ENCODE results near the gene PCDHGA5. TPM values are rescaled to one million over a fixed set of nuclear protein-coding genes. Genes with fewer than 3 reads are reported as not detected.
A peak's percentile ranks its signal among the peaks of the same experiment; 100 is the strongest.
"Not testable (repeated sequence)": the region's sequence is repeated elsewhere in the genome, so short reads cannot be mapped to it uniquely, and the experiment has no call there.

Gene PCDHGA5
- total RNA-seq, 1 donor from 2014 or later, result 1.3 TPM

DNA sequence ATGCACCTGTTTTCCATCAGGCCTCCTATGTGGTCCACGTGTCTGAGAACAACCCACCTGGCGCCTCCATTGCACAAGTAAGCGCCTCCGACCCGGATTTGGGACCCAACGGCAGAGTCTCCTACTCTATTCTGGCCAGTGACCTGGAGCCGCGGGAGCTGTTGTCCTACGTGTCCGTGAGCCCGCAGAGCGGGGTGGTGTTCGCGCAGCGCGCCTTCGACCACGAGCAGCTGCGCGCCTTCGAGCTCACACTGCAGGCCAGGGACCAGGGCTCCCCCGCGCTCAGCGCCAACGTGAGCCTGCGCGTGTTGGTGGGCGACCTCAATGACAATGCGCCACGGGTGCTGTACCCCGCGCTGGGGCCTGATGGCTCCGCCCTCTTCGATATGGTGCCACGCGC is 12.4 kb upstream of the PCDHGA5 start:
- DNase-seq (ENCODE audit: low read depth), result no peak

DNA sequence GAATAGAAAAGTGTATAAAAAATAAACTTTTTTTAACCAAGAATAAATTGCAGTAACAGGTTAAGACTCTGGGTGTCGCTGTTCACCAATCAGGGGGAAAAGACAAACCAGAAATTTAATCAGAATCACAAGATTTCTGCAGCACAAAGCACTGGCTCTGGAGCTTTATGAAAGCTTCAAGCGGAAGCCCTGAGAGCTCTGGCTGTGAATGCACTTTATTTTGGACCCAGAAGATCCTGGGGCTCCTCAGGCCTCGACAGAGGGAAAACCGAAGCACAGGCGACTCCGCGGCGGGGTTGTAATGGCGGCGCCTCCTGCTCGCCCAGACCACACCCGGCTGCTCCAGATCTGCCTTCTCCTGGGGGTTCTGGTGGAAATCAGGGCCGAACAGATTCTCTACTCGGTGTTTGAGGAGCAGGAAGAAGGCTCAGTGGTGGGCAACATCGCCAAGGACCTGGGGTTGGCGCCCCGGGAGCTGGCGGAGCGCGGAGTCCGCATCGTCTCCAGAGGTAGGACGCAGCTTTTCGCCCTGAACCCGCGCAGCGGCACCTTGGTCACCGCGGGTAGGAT is 9.0 kb upstream of the PCDHGA5 start, which contains the start of gene PCDHGA4:
TSS of gene PCDHGA4 (plus strand) at position 122 of the 570 bp plus-strand sequence. CDS start at position 209, 87 bp downstream.
- DNase-seq (ENCODE audit: low read depth), result no peak

DNA sequence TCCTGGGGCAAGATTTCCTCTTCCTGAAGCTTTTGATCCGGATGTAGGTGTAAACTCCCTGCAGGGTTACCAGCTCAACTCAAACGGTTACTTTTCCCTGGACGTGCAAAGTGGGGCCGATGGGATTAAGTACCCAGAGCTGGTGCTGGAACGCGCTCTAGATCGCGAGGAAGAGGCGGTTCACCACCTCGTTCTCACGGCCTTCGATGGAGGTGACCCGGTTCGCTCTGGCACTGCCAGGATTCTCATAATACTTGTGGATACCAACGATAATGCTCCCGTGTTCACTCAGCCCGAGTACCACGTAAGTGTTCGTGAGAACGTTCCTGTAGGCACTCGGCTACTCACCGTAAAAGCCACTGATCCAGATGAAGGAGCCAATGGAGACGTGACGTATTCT is 8.3 kb upstream of the PCDHGA5 start:
- no peak for DNase-seq (ENCODE audit: low read depth)

DNA sequence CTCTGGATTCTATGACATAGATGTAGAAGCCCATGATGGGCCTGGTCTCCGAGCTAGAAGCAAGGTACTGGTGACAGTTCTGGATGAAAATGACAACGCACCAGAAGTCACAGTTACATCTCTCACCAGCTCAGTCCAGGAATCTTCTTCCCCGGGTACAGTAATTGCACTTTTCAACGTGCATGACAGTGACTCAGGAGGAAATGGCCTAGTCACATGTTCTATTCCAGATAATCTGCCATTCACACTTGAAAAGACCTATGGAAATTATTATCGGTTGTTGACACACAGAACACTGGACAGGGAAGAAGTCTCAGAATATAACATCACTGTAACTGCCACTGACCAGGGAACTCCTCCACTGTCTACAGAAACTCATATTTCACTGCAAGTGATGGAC is 7.8 kb upstream of the PCDHGA5 start:
- no peak for DNase-seq (ENCODE audit: low read depth)

DNA sequence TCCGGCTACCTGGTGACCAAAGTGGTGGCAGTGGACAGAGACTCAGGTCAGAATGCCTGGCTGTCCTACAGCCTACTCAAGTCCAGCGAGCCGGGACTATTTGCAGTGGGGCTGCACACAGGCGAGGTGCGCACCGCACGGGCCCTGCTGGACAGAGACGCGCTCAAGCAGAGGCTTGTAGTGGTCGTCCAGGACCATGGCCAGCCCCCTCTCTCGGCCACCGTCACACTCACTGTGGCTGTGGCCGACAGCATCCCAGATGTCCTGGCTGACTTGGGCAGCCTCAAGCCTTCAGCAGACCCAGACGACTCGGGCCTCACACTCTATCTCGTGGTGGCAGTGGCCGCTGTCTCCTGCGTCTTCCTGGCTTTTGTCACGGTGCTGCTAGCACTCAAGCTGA is 7.0 kb upstream of the PCDHGA5 start:
- DNase-seq (ENCODE audit: low read depth), result no peak

DNA sequence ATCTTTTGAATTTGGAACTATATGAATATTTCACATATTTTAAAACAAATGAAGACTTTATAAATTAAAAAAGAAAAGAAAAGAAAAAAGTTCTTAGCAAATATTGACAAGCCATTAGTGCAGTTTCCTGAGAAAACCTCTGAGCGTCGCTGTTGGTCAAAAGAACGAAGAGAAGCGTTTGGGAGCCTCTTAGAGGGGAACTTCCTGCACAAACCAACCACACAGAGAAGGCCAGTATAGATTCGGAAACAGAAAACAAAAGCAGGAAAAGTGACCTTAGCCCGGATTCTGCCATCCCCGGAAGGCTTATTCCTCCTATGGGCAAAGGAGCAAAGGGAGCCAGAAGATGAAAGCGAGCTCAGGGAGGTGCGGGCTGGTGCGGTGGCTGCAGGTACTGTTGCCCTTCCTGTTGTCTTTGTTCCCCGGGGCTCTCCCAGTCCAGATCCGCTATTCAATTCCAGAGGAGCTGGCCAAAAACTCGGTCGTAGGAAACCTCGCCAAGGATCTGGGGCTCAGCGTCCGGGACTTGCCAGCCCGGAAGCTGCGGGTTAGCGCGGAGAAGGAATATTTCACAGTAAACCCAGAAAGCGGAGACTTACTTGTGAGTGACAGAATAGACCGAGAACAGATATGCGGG is 4.1 kb upstream of the PCDHGA5 start, which contains the start of gene PCDHGB2:
TSS of gene PCDHGB2 (plus strand) at position 205 of the 637 bp plus-strand sequence. CDS start at position 347, 142 bp downstream.
- peak; percentile 16 for DNase-seq (ENCODE audit: low read depth)

DNA sequence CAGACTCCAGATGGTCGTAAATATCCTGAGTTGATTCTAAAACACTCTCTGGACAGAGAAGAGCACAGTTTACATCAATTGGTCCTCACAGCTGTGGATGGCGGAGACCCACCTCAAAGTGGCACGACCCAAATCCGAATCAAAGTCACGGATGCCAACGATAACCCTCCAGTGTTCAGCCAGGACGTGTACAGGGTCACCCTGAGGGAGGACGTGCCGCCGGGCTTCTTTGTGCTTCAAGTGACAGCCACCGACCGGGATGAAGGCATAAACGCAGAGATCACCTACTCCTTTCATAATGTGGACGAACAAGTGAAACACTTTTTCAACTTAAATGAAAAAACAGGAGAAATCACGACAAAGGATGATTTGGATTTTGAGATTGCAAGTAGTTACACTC is 3.3 kb upstream of the PCDHGA5 start:
- no peak for DNase-seq (ENCODE audit: low read depth)

DNA sequence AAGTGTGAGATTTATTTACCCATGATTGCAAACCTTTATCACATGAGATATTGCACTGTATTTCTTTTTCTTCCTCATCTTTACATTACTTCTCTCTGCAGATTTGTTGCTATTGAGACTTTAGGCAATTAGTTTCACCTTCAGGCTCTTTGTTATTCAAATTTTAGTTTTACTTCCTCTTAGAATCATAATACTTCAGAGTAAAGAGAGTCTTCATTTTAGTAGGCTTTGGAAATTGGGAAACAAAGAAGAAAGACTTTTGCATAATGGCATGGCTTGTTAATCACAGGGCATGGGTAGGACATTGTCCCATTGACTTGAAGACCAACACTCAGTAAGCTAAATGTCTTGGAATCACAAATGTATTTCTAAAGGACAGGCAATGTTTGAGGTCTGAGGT is 1.2 kb upstream of the PCDHGA5 start:
- DNase-seq (ENCODE audit: low read depth), result no peak

DNA sequence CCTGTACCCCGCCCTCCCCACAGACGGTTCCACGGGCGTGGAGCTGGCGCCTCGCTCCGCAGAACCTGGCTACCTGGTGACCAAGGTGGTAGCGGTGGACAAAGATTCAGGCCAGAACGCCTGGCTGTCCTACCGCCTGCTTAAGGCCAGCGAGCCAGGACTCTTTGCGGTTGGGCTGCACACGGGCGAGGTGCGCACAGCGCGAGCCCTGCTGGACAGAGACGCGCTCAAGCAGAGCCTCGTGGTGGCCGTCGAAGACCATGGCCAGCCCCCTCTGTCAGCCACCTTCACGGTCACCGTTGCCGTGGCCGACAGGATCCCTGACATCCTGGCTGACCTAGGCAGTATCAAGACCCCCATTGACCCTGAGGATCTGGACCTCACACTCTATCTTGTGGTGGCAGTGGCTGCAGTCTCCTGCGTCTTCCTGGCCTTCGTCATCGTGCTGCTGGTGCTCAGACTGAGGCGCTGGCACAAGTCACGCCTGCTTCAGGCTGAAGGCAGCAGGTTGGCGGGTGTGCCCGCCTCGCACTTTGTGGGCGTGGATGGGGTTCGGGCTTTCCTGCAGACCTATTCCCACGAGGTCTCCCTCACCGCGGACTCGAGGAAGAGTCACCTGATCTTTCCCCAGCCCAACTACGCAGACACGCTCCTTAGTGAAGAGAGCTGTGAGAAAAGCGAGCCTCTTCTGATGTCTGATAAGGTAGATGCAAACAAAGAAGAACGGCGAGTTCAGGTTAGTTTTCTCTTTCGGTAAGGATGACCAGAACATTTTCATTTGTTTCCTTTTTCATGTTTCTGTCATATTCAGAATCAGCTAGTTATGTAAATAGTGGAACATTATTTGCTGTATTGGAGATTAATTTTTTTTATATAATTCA is 2.3 kb downstream of the PCDHGA5 start:
- DNase-seq (ENCODE audit: low read depth), result no peak

DNA sequence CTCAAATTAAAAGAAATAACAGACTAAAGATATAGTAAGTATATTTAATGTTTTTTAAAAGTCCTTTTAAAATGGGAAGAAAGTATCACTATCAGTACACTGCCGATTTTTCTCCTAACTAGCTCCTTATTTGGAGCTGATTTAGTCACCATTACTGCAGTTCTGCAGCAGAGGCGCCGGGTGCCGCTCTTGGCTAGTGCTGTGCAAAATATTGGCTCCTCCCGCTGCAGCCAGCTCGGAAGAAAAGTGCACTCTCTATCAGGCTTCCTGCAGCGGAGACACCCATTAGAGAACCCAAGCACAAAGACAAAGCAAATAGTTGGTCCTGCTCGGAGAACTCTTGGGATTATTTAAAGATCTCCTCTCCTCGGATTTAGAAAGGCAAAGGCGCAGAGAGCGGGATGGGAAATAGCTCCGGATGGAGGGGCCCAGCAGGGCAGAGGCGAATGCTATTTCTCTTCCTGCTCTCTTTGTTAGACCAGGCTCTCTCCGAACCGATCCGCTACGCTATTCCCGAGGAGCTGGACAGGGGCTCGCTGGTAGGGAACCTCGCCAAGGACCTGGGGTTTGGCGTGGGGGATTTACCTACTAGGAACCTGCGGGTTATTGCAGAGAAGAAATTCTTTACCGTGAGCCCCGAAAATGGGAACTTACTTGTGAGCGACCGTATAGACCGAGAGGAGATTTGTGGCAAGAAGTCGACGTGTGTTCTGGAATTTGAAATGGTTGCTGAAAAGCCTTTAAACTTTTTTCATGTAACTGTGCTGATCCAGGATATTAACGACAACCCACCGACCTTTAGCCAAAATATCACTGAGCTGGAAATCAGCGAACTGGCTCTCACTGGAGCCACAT is 6.3 kb downstream of the PCDHGA5 start, which contains the start of gene PCDHGB3:
TSS of gene PCDHGB3 (plus strand) at position 249 of the 855 bp plus-strand sequence. CDS start at position 402, 153 bp downstream.
- peak; percentile 7 for DNase-seq (ENCODE audit: low read depth)

DNA sequence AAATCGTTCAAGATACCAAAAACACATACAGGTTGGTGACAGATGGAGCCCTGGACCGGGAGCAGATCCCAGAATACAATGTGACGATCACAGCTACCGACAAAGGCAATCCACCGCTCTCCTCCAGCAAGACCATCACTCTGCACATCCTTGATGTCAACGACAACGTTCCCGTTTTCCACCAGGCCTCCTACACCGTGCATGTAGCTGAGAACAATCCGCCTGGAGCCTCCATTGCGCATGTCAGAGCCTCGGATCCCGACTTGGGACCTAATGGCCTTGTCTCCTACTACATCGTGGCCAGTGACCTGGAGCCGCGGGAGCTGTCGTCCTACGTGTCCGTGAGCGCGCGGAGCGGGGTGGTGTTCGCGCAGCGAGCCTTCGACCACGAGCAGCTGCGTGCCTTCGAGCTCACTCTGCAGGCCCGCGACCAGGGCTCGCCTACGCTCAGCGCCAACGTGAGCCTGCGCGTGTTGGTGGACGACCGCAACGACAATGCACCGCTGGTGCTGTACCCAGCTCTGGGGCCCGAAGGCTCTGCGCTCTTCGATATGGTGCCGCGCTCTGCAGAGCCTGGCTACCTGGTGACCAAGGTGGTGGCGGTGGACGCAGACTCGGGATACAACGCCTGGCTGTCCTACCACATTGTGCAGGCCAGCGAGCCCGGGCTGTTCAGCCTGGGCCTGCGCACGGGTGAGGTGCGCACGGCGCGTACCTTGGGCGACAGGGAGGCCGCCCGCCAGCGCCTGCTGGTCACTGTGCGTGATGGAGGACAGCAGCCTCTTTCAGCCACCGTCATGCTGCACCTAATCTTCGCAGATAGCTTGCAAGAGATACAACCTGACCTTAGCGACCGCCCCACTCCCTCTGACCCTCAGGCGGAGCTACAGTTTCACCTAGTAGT is 7.9 kb downstream of the PCDHGA5 start:
- DNase-seq (ENCODE audit: low read depth), result no peak

DNA sequence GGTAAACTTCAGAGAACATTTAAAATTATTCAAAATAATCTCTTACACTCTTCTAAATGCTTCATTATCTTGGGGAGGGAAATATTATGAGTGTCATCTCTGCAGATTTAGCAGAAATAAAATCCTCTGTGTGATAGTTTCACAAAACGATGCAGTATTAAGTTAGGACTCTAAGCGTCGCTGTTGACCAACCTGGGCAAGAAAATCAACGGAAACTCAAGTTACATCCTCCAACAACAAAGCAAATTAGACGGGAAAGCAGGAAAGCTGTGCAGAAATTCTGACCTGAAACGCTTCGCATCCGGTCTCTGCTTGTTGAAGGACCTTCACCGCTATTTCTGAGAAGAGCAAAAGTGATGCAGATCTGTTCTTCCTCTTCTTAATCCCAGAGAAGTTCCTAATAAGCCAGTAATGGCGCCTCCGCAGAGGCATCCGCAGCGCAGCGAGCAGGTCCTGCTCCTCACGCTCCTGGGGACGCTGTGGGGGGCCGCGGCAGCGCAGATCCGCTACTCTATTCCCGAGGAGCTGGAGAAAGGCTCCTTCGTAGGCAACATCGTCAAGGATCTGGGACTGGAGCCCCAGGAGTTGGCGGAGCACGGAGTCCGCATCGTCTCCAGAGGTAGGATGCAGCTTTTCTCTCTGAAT is 9.8 kb downstream of the PCDHGA5 start, which contains the start of gene PCDHGA6:
TSS of gene PCDHGA6 (plus strand) at position 219 of the 645 bp plus-strand sequence. CDS start at position 412, 193 bp downstream.
- peak; percentile 15 for DNase-seq (ENCODE audit: low read depth)

DNA sequence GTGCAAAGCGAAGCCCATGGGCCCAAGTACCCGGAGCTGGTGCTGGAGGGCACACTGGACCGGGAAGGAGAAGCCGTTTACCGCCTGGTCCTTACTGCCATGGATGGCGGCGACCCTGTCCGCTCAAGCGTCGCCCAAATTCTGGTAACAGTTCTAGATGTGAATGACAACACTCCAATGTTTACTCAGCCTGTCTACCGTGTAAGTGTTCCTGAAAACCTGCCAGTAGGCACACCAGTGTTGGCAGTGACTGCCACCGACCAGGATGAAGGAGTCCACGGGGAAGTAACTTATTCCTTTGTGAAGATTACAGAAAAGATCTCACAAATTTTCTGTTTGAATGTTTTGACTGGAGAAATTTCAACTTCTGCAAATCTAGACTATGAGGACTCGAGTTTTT is 10.7 kb downstream of the PCDHGA5 start:
- DNase-seq (ENCODE audit: low read depth), result no peak

DNA sequence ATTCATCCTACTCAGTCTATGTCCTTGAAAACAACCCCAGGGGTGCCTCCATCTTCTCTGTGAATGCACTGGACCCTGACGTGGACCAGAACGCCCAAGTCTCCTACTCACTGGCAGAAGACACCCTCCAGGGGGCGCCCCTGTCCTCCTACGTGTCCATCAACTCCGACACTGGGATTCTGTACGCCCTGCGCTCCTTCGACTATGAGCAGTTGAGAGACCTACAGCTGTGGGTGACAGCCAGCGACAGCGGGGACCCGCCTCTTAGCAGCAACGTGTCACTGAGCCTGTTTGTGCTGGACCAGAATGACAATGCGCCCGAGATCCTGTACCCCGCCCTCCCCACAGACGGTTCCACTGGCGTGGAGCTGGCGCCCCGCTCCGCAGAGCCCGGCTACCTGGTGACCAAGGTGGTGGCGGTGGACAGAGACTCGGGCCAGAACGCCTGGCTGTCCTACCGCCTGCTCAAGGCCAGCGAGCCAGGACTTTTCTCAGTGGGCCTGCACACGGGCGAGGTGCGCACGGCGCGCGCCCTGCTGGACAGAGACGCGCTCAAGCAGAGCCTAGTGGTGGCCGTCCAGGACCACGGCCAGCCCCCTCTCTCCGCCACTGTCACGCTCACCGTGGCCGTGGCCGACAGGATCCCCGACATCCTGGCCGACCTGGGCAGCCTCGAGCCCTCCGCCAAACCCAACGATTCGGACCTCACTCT is 11.6 kb downstream of the PCDHGA5 start:
- not testable (repeated sequence) for DNase-seq (ENCODE audit: low read depth)

DNA sequence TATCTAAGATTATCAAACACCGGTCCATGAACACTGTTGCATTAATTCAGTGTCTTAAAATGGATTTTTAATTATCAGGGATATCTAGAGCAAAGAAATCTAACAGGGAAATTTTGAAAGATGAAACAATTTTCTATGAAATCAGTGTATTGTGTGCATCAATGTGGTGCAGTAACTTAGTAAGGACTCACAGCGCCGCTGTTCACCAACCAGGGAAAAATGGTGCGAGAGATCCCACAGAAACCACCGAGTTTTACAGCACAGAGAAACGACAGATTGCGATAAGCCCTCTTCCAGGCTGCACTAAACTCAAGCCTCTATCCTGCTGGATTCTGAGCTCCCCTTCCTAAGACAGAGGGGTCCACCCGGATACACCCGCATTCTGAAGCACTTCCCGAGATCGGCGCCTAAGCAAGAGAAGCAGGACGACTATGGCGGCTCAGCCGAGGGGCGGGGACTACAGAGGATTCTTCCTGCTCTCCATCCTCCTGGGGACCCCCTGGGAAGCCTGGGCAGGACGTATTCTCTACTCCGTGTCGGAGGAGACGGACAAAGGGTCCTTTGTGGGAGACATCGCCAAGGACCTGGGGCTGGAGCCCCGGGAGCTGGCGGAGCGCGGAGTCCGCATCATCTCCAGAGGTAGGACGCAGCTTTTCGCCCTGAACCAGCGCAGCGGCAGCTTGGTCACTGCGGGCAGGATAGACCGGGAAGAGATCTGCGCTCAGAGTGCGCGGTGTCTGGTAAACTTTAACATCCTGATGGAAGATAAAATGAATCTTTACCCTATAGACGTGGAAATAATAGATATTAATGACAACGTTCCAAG is 18.7 kb downstream of the PCDHGA5 start, which contains the start of gene PCDHGA7:
TSS of gene PCDHGA7 (plus strand) at position 274 of the 826 bp plus-strand sequence. CDS start at position 432, 158 bp downstream.
- peak; percentile 2 for DNase-seq (ENCODE audit: low read depth)

DNA sequence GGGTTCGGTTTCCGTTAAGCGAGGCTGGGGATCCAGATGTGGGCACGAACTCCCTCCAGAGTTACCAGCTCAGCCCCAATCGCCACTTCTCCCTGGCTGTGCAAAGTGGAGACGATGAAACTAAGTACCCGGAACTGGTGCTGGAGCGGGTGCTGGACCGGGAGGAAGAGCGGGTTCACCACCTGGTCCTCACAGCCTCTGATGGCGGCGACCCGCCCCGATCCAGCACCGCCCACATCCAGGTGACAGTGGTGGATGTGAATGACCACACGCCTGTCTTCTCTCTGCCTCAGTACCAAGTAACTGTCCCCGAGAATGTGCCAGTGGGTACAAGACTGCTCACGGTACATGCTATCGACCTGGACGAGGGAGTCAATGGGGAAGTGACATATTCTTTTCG is 19.4 kb downstream of the PCDHGA5 start:
- DNase-seq (ENCODE audit: low read depth), result no peak

DNA sequence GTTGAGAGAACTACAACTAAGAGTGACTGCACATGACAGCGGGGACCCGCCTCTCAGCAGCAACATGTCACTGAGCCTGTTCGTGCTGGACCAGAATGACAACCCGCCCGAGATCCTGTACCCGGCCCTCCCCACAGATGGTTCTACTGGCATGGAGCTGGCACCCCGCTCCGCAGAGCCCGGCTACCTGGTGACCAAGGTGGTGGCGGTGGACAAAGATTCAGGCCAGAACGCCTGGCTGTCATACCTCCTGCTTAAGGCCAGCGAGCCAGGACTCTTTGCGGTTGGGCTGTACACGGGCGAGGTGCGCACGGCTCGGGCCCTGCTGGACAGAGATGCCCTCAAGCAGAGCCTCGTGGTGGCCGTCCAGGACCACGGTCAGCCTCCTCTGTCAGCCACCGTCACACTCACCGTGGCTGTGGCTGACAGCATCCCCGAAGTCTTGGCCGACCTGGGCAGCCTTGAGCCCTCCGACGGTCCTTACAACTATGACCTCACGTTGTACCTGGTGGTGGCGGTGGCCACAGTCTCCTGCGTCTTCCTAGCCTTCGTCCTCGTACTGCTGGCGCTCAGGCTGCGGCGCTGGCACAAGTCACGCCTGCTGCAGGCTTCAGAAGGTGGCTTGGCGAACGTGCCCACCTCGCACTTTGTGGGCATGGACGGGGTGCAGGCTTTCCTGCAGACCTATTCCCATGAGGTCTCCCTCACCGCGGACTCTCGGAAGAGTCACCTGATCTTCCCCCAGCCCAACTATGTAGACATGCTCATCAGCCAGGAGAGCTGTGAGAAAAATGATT is 20.7 kb downstream of the PCDHGA5 start:
- no peak for DNase-seq (ENCODE audit: low read depth)

Measured in renal cortical epithelial cell (primary cell).